HG02885 (cell line): ENCODE data around the gene LDLRAD4.

ENCODE experiments used
- ATAC-seq: cut with Tn5 transposase; IDR thresholded peaks from one replicate; pipeline ENCODE4 v1.9.1; 2021; ENCODE audit warnings: mild to moderate bottlenecking; ENCODE audit not compliant: unreplicated experiment, poor library complexity

LDLRAD4 gene

DNA sequence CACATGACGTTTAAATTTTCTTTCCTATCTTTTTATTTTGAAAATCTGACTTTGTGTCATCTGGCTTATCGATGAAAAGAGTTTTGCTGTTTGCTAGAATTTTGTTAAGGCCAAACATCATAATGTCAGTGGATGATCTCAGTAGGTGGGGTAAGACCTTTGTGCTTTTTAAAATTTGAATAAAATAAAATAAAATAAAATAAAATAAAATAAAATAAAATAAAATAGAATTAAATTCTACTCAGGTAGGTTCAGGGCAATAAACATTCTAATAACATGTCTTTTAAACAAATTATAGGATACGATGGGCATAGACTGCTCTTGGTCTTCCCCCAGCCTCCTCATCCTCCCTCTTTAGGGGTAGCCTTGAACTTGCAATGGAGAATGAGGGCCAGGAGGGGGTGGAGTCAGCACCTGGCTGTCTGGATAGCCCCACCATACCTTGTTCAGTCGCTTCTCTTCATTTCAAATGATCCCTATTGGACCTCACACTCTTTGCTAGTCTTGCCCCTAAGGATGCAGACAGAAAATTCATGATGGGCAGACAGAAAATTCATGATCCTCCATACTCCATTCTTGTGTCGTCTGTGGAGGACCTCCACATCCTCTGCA lies 8.1 kb downstream of the LDLRAD4 start:
- no peak for ATAC-seq

DNA sequence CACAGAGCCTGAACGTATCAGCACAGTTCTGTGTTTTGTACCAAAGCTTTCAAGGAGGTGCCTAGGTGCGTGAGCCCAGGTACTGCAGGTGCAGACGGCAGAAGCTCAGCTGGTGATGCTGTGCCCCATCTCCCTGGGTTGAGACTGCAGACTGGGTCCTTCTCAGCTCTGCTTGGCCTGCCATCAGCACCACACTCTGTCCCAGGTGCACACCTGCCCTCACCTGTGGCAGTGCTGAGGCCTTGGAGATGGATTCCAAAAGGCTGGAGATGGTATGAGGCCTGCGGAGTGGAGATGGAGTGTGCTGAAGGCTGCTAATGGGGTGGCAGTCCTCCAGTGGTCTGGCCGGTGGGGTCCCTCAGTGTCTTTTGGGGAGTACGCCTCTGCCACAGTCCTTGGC lies 9.3 kb downstream of the LDLRAD4 start:
- no peak for ATAC-seq

DNA sequence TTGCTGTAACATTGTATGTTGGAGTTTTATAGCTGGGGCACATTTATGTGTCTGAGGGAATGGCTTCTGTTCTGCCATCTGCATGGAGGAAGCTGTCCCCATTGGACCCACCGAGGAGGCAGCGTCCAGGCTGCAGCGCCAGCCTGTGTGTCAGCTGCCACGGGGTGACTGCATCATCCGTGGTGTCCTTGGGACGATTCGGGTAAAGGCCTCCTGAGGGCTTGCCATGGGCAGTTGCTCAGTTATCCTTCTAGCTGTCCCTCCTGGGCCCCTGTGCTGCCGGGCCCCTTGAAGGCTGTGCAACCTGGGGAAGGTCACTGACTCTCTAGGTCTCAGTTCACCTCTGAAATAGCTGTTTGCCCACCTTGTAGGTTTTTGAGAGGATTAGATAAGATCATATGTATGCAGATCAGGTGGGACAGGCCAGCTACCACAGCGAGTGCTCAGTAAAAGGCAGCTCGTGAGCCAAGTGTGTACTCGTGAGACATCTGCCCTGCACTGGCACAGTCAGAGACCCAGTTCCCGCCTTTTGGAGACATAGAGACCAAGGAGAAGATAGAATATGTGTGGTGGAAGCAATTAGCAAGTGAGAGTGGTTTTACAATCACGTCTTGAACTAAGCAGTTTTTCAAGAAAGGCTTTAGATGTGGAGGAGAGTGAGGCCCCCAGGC lies 10.6 kb downstream of the LDLRAD4 start:
- no peak for ATAC-seq

DNA sequence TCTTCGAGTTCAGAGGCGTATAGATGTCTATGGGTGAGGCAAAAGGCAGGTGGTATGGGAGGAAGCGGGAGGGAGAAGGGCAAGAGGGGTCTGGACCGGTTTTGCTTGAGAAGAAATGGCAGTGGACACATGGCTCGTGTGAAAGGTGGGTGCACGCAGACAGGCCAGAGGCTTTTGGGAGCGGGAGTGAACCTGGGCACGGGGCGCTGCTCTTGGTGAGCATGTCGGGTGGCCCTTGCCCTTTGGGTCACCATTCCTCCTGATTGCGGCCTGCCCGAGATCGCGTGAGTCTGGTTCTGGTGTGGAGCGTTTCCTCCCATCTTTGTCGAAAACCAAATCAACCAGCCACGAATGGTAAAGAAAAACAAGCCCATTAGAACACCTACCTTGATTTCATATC lies 12.6 kb downstream of the LDLRAD4 start:
- ATAC-seq, result no peak

DNA sequence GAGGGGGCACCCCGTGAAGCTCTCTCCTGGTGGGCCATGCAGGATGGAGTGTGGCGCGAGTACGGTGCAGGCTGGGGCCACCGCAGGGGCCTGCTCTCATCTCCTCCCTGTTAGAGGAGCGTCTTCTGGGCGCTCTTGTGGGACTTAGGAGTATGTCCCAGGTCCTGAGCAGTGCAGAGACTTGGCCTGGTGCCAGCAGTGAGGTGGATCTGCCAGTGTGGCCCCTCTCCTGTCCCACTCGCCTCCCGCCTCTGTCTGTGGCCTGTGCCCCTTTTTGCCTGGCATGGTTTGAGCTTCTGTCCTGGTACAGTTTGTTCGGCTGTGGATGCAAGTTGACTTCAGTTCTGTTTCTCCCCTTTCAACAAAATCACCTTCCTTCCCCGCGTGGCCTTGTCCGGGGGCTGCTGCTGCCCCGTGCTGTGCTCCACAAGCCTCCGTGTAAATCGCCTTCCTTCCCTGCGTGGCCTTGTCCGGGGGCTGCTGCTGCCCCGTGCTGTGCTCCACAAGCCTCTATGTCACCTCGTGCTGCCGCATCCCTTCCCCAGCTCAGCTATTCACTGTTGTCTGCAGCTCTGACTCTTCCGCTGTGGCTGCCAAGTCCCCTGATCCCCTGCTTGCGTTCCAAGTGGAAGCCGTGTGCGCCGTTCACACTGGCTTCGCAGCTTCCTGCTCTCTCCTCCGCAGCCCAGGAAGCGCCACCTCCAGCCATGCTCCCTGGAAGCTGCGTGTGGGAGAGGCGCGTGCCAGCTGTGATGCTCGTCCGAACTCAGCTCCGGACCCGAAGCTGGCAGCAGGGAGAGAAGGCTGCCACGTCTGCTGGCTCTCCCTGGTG lies 13.7 kb downstream of the LDLRAD4 start:
- no peak for ATAC-seq

DNA sequence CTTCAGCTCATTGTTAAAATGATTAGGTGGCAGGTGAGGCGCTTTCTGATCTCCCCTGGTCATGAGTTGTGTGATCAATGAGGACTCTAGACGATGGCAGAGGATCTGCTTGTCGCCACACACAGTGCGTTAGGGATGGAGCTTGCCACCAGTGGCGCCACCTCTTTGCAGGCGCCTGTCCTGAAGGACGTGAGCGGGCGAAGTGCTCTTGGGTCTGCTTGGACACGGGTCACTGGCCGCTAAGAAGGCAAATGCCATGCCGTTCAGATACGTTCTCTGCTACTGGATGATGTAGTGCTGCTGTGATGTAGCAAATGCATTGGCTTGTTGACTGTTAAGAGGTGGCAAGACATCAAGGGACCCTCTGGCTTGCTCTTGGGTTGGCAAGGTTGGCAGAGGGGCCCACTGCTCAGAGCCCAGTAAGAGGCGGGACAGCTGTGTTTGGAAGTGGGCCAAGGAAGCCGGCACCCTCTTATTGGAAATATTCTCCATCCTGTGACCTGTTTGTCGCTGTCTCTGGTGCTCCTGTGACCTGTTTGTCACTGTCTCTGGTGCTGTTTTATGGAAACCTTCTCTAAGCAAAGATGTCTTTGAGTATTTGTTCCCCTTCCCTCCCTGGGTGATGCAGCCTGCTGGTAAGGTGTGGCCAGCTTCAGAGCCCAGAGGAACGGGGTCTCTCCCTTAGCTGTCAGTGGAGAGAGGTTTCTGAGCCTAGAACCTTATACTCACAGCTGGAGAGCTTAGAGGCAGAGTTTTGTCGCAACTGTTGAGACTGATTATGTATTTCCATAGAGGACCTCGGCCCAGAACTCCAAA lies 14.6 kb downstream of the LDLRAD4 start:
- ATAC-seq, result no peak

DNA sequence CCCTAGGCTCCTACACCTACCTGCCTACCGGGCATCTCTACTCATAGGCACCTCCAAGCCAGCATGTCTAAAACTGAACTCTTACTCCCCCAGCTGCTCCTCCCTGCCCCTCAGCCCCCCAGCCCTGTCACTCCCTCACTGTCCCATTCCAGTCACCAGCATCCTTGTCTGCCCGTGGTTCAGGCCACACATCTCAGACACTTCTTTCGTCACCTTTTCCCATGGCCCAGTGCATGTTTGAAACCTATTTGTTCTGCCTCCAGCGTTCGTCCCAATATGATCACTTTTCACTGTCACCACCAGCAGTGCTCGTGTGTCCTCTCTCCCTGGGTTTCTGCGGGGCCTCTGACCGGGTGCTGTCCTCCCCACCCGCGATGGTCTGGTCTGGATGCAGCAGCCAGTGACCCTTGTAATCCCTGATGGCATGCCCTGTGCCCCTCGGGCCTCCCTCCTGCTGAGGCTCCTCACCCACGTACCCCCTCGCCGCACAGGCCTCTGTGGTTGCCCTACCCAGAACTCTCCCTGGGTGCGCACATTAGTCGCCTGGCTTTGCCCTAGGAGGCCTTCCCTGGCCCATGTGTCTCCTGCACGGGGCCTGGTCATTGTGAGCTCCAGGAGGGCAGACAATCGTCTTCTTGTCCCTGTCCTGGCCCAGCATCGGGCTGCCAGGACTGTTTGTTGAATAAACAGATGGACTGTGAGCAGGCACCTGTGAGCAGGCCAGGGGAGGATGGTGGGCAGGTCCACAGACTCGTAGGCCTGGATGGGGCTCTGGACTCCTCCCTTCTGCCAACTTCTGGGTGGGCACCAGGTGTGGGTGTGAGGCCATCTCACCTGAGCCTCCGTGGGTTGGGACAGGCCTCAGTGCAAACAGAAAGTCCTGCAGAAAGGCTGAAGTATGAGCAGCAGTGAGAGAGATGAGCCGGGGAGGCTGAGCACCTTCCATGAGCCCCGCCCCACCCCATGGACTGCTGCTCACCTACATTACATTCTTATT lies 15.5 kb downstream of the LDLRAD4 start:
- ATAC-seq, result no peak

DNA sequence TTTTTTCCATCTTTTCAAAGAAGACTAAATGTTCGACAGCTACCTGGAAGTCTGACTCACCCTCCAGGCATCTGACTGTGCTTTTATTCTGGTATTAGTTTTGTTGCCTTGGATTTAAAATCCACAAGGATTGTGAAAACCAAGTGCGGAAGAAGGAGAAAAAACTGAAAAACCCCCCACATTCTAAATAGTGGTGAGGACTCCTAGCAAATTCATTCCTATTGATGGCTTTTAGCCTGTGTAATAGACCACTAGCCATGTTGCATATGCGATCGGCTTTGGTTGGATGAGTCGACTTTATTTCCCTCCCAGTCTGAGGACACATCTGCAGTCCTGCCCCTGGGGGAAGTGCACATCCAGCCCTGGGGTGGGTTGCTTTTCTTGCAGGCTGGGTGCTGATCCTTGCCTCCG lies 16.9 kb downstream of the LDLRAD4 start:
- ATAC-seq, result no peak

DNA sequence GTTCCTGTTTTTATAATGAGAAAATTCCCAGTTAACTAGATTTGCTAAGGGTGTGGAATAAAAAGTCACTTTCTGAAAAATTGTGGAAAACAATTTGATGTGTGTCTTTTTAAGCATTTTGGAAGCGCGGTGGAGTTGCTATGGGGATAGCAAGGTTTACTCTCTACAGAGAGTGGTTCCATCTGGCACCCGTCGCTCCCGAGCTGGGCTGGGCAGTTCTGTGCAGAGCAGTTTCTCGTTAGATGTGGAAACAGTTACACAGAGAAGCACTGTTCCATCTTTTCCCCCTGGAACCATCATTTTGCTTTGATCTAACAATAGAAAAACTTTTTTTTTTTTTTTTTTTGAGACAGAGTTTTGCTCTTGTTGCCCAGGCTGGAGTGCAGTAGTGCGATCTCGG lies 17.4 kb downstream of the LDLRAD4 start:
- ATAC-seq, result no peak

DNA sequence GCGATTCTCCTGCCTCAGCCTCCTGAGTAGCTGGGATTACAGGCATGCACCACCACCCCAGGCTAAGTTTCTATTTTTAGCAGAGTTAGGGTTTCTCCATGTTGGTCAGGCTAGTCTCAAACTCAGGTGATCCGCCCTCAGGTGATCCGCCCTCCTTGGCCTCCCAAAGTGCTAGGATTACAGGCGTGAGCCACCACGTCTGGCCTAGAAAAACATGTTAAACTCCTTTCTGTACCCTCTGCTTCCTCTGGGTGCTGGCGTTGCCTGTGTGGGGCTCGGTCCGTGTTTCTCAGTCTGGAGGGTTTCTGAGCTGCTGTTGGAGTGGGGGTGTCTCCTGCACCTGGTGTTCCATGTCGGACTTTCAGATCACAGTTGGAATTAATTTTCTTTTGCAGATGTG lies 17.9 kb downstream of the LDLRAD4 start:
- no peak for ATAC-seq

DNA sequence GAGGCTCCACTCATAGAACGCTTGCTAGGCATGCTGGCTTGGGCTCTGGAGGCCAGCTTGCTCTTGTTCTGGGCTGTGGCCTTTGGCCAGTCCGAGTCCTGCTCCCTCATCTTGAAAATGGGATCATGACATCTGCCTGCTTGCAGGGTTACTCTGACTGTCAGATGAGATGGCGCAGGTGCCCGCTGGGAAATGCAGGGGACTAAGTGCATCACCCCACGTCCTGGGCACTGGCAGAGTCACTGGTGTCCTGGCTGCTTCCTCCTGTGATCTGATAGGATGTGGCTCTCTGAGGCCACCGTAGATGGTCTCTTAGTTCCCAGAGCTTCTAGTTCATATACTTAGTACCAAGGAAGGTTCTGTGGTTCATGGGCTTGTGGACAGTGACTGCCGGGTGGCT lies 18.5 kb downstream of the LDLRAD4 start:
- no peak for ATAC-seq

DNA sequence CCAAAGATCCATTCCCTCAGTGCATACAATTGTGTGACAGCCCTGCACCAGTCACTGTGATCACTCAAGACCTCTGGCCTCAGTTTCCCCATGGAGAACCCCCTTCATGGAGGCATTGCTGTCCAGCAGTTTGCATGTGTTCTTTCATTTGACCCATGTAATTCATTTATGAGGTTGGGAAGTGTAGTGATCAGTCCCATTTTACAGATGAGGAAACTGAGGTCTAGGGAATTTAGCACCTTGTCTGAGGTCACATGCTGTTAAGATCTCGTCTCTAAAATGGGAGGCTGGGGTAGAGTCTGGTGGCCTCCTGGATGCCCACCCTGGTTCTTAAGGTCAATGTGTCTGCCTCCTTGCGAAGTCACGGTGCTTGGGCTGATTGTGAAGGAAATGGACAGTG lies 19.1 kb downstream of the LDLRAD4 start:
- no peak for ATAC-seq

DNA sequence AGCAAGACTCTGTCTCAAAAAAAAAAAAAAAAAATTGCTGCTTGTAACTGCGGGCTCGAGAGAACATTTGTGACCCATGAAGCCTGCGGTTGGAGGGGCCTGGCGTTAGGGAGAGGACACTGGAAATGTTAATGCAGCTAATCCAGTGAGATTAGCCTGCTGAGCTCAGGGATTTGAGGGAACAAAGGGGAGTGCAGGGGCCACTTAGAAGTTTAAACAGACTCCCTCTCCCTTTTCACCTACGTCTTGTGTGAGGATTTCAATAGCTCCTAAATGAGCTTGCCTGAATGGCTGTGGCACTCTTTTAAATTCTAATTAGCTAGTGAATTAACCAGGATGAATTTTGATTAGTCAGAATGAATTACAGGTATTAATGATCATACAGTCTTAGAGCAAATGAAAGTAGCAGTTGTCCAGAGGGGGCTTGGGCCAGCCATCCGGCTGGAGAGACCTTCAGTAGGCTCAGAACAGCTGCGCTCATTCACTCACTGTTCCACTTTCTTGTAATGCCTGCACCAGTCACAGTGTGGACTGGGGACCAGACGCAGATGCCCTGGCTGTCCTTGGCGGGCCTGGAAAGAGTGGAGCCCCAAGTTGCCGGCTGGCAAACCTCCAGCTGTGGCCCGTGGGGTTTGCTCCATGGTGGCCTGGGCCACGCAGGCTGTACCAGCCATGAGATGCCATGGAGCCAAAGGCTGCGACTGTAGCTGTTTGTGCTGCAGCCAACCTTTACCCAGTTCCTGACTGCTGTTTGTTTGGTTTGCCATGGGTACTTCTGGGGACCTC lies 20.8 kb downstream of the LDLRAD4 start:
- no peak for ATAC-seq

DNA sequence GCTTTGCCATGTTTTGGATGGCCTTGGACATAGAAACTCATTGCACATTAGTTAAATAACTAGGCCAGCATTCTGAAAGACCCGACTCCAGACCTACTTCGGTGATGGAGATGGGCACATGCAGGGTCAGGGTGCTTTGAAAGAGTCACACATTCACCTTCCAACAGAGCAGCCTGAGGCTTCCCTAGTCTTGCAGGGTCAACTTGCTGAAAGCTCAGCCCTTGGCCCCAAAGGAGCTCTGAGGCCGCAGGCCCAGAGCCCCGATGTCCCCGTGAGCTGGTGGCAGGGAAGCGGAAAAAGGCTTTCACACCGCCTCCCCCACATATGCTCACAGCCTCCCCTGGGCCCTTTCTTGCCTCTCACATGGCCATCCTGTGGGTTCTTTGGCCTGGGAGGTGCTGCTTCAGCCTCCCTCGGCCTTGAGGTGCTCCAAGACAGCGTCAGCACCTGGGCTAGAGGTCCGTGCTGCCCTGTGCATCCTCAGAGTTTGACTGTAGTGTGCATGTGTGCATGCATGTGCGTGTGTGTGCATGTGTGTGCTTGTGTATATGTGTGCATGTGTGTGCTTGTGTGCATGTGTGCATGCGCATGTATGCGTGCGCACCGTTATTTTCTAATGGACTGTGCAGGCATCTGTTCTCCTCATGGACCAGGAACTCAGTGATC lies 21.6 kb downstream of the LDLRAD4 start:
- ATAC-seq, result no peak

DNA sequence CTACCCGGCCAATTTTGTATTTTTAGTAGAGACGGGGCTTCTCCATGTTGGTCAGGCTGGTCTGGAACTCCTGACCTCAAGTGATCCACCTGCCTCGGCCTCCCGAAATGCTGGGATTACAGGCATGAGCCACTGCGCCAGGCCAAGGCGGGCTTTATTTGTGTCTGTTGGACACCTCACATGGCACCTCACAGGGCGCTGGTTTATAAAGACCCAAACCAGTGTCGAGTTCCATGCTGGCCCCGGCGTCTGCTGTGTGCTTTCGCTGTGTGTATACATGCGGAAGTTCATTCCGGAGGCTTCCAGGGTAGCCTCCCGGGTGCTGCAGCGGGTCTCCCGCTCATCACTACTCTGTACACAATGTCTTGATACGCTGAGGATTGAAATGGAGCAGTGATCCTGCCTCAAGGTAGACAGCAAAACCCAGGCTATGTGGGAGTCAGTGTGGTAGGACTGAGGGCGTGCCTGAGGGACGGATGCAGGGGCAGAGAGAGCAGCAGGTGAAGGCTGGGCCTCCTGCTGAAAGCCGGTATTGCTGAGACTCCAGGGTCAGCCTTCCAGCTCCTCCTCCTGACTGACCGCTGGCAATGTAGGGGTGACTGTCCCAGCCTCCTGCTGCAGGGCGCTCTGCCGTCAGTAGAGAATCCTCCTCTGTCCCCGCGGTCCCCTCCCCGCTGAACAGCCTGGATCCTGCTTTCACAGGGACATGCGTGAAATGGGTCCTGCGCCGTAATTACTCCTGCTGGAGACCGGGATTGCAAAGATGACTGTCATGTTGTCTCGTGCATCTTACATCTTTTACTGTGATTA lies 22.7 kb downstream of the LDLRAD4 start:
- ATAC-seq, result no peak

DNA sequence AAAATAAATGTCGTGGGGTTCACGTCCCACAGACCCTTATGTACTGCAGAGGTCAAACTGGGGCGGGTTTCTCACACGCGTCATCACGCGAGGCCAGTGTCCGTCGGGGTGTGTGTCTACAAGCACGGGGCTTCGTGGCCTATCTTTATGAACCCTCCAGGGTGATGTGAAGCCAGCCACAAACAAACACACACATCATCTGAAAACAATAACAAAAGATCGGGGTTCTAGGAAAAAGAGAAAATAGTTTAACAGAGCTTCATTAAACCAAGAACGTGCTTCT lies 23.3 kb downstream of the LDLRAD4 start:
- ATAC-seq, result no peak

DNA sequence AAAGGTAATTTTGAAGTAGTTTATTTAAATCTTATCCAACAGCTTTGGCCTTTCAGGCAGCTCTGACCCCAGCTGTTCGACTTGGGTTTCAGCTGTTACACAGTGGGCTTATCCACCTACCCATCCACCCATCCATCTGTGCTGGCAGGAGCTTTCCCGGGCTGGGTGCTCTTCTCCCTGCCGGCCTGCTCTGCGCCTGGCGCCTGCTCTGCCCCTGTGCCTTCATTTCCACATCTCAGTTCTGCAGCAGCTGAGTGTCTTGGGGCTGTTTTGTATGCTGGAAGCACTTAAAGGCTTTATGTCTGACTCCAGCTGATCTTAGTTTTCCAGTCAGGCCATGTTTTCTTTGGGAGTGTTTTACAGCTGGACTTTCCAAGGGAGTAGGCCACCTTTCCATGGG lies 24.2 kb downstream of the LDLRAD4 start:
- ATAC-seq, result no peak

DNA sequence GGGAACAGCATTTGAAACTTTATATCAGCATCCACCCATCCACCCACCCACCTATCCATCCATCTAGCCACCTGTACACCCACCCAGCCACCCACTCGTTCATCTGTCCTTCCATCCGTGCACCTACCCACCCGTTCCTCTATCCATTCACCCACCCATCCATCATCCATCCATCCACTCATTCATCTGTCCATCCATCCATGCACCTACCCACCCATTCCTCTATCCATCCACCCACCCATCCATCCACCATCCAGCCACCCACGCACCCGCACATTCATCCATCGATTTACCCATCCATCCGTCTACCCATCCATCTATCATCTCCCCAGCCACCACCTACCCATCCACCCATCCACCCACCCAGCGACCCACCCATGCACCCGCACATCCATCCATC lies 24.8 kb downstream of the LDLRAD4 start:
- ATAC-seq, result no peak
